GM21528 (cell line): ENCODE results near the gene PANK1.

Experiments used
- ATAC-seq: cut with Tn5 transposase; IDR thresholded peaks from one replicate; pipeline ENCODE4 v1.9.1; 2021; ENCODE audit warnings: mild to moderate bottlenecking, moderate library complexity; ENCODE audit not compliant: unreplicated experiment, low FRiP score

The PANK1 gene

DNA sequence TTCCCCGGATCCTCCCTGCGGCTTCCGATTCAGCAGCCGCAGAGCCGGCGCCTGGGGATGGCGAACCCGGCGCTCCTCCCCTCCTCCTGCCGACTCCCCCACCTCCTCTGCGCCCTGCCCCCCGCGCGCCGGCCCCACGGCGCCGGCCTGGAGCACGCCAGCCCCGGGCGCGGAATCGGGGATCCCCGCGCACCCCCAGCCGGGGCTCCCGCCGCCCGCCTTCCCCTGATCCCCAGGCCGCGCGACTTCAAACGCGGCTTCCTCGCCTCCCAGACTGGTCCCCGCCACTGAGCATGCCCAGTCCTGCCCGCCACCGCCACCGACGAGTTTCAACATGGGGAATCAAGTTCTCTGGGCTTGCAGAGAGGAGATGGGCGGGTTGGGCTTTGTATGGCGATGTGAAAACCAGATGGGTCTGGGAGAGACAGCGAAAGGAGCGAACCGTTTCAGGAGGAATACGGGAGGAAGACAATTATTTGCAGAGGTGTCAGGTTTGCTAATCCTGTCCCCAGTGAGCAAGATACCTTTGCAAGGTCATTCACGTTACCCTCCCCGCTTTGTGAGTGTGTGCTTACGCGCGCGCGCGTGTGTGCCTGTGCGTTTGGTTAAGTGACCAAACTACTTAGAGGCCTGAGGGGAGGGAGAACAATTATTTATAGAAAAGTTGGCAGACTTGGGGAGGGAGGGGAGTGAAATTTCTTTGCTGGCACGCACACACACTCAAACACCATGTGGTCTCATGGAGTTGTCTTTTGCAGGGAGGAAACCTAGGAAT, at the start of gene PANK1:
Gene PANK1, minus strand, starts transcription at position 276 of the 775 bp plus-strand sequence. CDS start 351 bp downstream, outside the sequence.
- peak; percentile 39 for ATAC-seq

- ATAC-seq: no peak
These were observed 48.1 kb upstream of the PANK1 start for GRCh38 chr10:89693176-89693575.

- no peak for ATAC-seq
These were observed 47.4 kb upstream of the PANK1 start for GRCh38 chr10:89692416-89692815.

DNA sequence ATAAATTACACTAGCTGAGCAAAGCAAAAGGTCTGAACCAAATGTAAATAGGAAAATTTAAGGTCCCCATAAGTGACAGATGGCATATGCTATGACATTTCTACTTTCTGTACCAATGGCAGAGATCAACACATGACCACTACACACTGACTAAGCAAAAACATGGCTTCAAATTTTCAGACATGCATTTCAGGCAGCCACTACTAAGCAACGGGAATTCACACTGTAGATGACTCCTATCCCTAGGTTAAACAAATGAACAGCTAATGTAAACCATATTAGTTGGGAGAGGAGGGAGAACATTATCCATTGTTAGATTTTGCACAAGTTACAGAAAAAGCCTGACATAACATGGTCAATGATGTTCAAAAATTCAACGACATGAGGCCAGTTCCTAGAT, 45.0 kb upstream of the PANK1 start:
- no peak for ATAC-seq

DNA sequence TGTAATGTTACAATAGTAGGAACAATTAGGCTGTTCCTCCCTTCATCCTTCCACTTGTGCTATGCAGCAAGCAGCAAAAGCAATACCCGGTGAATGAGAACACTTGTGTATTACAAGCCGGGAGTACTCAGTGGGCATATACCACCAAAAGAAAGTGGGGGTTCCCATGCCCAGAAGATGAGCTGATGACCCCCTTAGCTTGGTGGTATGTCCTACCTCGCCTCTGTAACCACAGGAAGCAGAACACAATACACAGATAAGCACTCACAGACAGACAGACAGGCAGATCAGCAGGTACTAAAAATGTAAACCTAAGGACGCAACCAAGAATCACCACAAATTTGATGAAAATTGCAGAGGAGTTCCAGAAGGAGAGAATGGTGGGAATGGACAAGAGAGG, 40.9 kb upstream of the PANK1 start:
- ATAC-seq: no peak

DNA sequence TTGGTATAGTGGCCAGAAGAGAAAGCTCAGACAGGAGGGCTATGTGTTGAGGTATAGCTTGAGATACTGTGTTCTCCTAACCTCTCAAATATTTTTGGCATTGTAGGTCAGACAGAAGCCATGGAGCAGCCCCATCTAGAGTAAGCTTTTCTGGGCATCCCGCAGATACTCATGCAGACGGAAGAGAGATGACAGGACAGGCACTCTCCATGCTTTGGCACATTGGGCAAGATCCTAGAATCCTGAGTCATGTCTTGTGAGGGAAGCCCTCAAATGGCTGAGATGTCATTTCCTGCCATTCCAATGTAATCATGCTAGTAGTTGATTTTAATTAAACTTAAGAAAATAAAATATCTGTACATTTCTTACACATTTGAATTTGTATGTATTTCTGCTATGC, 39.6 kb upstream of the PANK1 start:
- no peak for ATAC-seq

DNA sequence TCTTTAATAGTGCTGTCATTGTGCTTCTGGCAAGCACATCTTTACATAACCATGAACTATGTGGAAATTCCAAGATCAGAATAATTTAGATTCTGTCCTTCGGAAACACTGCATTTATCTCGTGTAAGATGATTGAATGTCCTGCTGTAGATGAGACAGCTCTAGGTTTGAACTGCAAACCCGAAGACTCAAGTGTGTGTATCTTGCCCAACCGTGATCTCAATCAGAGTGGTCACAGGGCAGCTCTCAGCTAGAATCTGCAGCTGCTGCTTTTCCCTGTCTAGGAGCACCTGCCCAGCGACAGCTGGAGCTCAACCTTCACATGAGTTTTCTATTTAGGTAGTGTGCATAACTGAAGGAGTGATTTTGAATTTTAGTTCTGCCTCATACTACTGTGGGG, 38.8 kb upstream of the PANK1 start:
- ATAC-seq: no peak

GRCh38 chr10:89679986-89680385, 34.9 kb upstream of the PANK1 start:
- ATAC-seq: no peak

- ATAC-seq: no peak
These were observed 32.3 kb upstream of the PANK1 start for GRCh38 chr10:89677341-89677740.

- ATAC-seq: no peak
These were observed 25.9 kb upstream of the PANK1 start for GRCh38 chr10:89670926-89671325.

DNA sequence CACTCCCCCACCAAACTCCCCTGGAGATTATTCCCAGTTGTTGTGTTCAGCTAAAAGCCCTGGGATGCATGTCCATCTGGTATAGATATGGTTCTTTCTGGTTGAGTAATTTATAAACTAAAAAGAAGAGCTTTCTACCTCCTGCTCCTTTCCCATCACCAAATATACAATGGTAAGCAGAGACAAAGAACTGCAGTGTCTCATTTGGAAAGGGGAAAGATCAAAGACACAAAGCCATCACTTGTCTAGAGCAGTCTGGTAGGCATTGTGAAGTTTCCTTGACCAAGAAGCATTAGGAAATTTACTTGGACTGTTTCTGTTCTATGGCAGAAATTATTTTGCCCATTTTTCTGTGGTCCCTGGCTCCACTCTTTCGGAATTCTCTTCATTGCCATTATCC, 24.9 kb upstream of the PANK1 start:
- ATAC-seq: no peak

- ATAC-seq: no peak
These were observed 23.5 kb upstream of the PANK1 start for GRCh38 chr10:89668386-89669071.

DNA sequence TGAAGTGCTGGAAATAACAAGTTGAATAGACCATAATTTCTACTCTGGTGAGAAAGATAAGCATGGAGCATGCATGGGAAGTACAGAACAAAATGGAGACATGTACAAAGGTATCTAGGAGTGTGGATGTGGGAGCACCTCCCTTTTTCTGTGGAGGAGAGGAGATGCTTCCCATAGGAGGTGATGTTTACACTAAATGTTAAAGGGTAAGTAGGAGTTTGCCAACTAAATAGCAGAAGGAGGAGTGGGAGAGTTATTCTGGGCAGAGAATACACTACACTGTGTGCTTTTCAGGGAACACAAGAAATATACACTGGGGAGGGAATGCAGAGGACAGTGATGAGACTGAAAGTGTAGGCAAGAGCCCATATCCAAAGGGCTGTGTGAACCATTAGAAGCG, 21.1 kb upstream of the PANK1 start:
- no peak for ATAC-seq

GRCh38 chr10:89665302-89665701, 20.3 kb upstream of the PANK1 start:
- no peak for ATAC-seq

DNA sequence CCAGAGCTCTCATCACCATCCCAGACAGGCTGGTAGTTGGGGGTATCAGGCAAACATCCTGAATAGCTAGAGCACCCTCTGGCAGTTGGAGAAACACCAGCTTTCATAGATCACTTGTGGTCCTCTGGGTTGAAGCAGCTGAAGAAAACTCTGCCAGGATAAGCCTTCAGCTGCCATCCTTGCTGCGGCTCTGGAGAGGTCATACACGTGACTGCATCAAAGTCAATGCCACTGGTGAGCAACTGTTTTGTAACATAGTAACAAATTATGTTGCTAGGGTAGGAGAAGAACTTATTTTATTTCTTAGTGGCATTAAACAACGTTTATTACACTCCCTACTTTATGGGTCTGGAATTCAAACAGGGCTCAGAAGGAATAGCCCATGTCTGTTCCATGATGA, 19.2 kb upstream of the PANK1 start:
- no peak for ATAC-seq

- no peak for ATAC-seq
These were observed 18.1 kb upstream of the PANK1 start for GRCh38 chr10:89663144-89663543.

DNA sequence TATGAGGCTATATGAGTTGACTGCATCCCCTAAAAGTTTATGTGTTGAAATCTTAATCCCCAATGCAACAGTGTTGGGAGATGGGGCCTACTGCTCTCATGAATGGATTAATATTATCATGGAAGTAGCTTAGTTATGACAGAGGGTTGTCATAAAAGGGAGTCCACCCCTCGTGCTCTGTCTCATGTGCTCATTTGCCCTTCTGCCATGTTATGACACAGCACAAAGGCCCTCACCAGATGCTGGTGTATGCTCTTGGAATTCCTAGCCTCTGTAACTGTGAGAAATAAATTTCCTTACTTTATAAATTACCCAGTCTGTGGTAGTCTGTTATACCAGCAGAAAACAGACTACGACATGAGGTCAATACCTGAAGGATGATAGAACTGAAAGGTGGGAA, 17.6 kb upstream of the PANK1 start:
- no peak for ATAC-seq

DNA sequence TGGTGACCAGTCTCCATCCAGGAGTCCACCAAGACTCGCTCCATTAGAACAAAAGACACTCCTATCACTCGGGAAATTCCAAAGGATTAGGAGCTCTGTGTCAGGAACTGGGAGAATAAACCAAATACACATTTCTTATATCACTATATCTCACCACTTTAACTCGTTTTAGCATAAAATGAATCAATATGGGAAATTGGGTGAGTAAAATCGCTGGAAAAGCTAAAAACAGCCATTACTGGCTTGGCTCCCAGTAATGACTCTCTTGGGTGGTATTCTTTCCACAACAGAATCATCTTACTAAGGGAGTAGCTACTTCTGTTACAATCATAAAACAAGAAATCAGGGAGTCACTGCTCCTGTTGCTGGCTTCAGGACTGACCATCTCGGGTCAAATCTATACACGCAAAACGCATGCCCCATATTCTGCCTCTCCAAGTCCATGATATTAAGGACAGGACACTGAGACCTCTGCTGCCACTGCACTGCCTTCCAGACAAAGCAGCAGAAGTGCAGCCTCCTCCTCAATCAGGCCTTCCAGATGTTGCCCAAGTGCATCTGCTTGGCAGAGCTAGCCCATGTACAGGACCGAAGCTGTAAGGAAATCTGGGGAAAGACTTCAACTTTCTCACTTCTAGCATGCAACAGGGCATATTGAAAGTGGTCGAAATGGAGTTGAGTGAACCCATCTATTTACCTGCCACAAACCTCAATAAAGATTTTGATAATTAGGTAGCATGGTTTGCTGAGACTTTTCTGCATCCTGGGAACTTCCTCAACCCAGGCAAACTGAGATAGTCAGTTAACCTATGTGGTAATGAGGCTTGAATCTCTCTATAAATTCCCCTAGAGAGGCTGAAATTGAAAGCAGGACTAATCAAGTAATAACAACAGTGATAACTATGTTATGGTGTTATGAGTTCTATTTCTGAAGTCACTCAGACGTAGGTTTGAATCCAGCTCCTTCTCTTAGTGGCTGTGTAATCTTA, 14.4 kb upstream of the PANK1 start:
- ATAC-seq: no peak

DNA sequence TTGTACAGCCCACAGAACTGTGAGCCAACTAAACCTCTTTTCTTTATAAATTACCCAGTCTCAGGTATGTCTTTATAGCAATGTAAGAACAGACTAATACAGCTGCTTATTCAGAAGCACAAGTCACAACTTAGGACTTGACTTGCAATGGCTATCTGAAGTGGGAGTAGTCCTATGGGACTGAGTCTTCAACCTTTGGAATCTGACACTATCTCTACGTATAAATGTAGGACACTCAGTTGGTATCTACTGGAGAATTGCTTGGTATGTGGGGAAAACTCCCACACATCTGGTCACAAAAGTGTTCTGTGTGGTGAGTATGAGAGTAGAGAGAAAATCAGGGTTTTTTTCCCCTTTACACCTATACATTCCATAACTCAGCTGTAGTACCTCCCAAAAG, 12.3 kb upstream of the PANK1 start:
- no peak for ATAC-seq

GRCh38 chr10:89655722-89656121, 10.7 kb upstream of the PANK1 start:
- no peak for ATAC-seq

GRCh38 chr10:89653410-89653869, 8.4 kb upstream of the PANK1 start:
- peak; percentile 58 for ATAC-seq
